ENCODE results near the gene IFNL1.
"Not testable (repeated sequence)": the region's sequence is repeated elsewhere in the genome, so short reads cannot be mapped to it uniquely, and the experiment has no call there.

Gene IFNL1

GRCh38 chr19:39262496-39262895, 33.7 kb upstream of the IFNL1 start:
- in situ Hi-C loops (cut with HindIII; ENCODE audit: low pct_unique_long_range_greater_than_20kb, low sequenced_read_pairs) = no loop called here
- TF ChIP-seq JUND (IDR thresholded peaks at IDR 0.05; ENCODE audit: low read depth) = no peak

GRCh38 chr19:39263912-39264305, 32.3 kb upstream of the IFNL1 start:
- in situ Hi-C loops (cut with HindIII; ENCODE audit: low pct_unique_long_range_greater_than_20kb, low sequenced_read_pairs) = no loop called here
- DNase-seq (ENCODE audit: low read depth in 1 of 2, low spot score in 1 of 2) = no peak
- TF ChIP-seq JUND (IDR thresholded peaks at IDR 0.05; ENCODE audit: low read depth) = no peak

More at GRCh38 chr19:39262496-39262895, 33.7 kb upstream of the IFNL1 start:
- DNase-seq (ENCODE audit: low read depth in 1 of 2, low spot score in 1 of 2) = peak in 1 of 2 experiments; percentile 36

GRCh38 chr19:39264306-39265290, 31.6 kb upstream of the IFNL1 start:
- no peak for TF ChIP-seq JUND (IDR thresholded peaks at IDR 0.05; ENCODE audit: low read depth)
- in situ Hi-C loops (cut with HindIII; ENCODE audit: low pct_unique_long_range_greater_than_20kb, low sequenced_read_pairs) = no loop called here
- DNase-seq (ENCODE audit: low read depth in 1 of 2, low spot score in 1 of 2) = no peak

- DNase-seq (ENCODE audit: low read depth in 1 of 2, low spot score in 1 of 2) = no peak
- in situ Hi-C loops (cut with HindIII; ENCODE audit: low pct_unique_long_range_greater_than_20kb, low sequenced_read_pairs) = no loop called here
- no peak for TF ChIP-seq JUND (IDR thresholded peaks at IDR 0.05; ENCODE audit: low read depth)
These were observed 30.8 kb upstream of the IFNL1 start for GRCh38 chr19:39265321-39265916.

- in situ Hi-C loops (cut with HindIII; ENCODE audit: low pct_unique_long_range_greater_than_20kb, low sequenced_read_pairs); DNase-seq (ENCODE audit: low read depth in 1 of 2, low spot score in 1 of 2): not testable (repeated sequence)
These were observed 28.1 kb upstream of the IFNL1 start, which contains the start of gene IFNL2 for GRCh38 chr19:39268085-39268484. IFNL2 (plus strand) TSS chr19:39268396; CDS start chr19:39268569, 173 bp downstream.

- in situ Hi-C loops (cut with HindIII; ENCODE audit: low pct_unique_long_range_greater_than_20kb, low sequenced_read_pairs); DNase-seq (ENCODE audit: low read depth in 1 of 2, low spot score in 1 of 2): not testable (repeated sequence)
These were observed 27.5 kb upstream of the IFNL1 start for GRCh38 chr19:39268531-39269223.

- in situ Hi-C loops (cut with HindIII; ENCODE audit: low pct_unique_long_range_greater_than_20kb, low sequenced_read_pairs); DNase-seq (ENCODE audit: low read depth in 1 of 2, low spot score in 1 of 2): not testable (repeated sequence)
These were observed 26.8 kb upstream of the IFNL1 start for GRCh38 chr19:39269369-39269768.

- no peak for DNase-seq (ENCODE audit: low read depth in 1 of 2, low spot score in 1 of 2)
- in situ Hi-C loops (cut with HindIII; ENCODE audit: low pct_unique_long_range_greater_than_20kb, low sequenced_read_pairs) = no loop called here
- TF ChIP-seq JUND (IDR thresholded peaks at IDR 0.05; ENCODE audit: low read depth) = no peak
These were observed 26.0 kb upstream of the IFNL1 start for GRCh38 chr19:39270036-39270871.

- in situ Hi-C loops (cut with HindIII; ENCODE audit: low pct_unique_long_range_greater_than_20kb, low sequenced_read_pairs); DNase-seq (ENCODE audit: low read depth in 1 of 2, low spot score in 1 of 2): not testable (repeated sequence)
These were observed 22.3 kb upstream of the IFNL1 start for GRCh38 chr19:39273859-39274258.

- in situ Hi-C loops (cut with HindIII; ENCODE audit: low pct_unique_long_range_greater_than_20kb, low sequenced_read_pairs) = no loop called here
- DNase-seq (ENCODE audit: low read depth in 1 of 2, low spot score in 1 of 2) = no peak
- TF ChIP-seq JUND (IDR thresholded peaks at IDR 0.05; ENCODE audit: low read depth) = no peak
These were observed 20.6 kb upstream of the IFNL1 start for GRCh38 chr19:39275578-39275977.

GRCh38 chr19:39276740-39277139, 19.5 kb upstream of the IFNL1 start:
- in situ Hi-C loops (cut with HindIII; ENCODE audit: low pct_unique_long_range_greater_than_20kb, low sequenced_read_pairs) = no loop called here

GRCh38 chr19:39277598-39277997, 18.6 kb upstream of the IFNL1 start:
- no peak for TF ChIP-seq JUND (IDR thresholded peaks at IDR 0.05; ENCODE audit: low read depth)
- peak in 1 of 2 experiments; percentile 16 for DNase-seq (ENCODE audit: low read depth in 1 of 2, low spot score in 1 of 2)
- in situ Hi-C loops (cut with HindIII; ENCODE audit: low pct_unique_long_range_greater_than_20kb, low sequenced_read_pairs) = no loop called here

More at GRCh38 chr19:39276740-39277139, 19.5 kb upstream of the IFNL1 start:
- DNase-seq (ENCODE audit: low read depth in 1 of 2, low spot score in 1 of 2) = no peak
- no peak for TF ChIP-seq JUND (IDR thresholded peaks at IDR 0.05; ENCODE audit: low read depth)

Measured in T47D (cell line).